ENCODE measurements around the gene RNASE7.

The RNASE7 gene

DNA sequence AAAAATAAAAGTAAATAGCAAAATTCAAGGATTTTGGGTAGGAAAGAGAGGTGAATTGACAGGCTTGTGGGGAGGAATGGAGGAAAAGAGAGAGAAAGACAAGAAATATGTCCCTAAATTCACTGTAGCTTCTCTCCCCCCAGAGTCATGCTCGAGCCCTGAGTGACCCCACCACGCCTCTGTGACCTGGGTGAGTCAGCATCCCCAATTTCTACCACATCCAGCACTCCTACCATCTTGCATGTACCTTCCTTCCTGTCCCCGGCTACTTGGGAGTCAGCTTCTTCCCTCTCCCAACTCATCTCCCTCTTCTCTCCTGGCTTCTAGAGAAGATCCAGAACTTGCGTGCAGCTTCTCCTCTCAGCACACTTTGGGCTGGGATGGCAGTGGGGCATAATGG is 46.5 kb downstream of the RNASE7 start:
- DNase-seq: no peak

DNA sequence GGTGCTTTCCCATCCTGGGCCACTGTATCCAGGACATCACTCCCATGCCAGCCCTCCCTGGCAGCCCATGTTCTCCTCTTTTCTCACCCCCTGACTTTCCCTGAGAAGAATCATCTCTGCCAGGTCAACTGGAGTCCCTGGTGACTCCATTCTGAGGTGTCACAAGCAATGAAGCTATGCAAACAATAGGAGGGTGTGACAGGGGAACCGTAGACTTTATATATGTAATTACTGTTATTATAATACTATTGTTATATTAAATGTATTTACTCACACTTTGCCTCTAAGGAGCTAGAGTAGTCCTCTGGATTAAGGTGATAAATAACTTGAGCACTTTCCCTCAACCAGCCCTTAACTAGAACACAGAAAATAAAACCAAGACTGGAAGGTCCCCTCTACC is 47.1 kb downstream of the RNASE7 start:
- DNase-seq: no peak

DNA sequence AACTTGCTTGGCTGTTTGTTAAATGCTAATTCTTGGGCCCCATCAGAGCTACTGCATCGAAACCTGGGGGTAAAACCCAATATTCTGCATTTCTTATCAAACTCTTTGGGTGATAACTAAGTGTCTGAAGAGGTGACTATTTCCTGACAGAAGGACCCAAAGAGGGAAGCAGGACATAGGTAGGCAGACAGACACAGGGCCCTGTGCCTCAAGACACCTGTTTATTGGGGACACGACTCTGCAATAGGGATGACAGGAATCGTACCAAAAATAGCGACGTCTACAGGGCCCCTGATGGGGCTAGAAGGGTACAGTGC is 47.7 kb downstream of the RNASE7 start:
- no peak for DNase-seq

DNA sequence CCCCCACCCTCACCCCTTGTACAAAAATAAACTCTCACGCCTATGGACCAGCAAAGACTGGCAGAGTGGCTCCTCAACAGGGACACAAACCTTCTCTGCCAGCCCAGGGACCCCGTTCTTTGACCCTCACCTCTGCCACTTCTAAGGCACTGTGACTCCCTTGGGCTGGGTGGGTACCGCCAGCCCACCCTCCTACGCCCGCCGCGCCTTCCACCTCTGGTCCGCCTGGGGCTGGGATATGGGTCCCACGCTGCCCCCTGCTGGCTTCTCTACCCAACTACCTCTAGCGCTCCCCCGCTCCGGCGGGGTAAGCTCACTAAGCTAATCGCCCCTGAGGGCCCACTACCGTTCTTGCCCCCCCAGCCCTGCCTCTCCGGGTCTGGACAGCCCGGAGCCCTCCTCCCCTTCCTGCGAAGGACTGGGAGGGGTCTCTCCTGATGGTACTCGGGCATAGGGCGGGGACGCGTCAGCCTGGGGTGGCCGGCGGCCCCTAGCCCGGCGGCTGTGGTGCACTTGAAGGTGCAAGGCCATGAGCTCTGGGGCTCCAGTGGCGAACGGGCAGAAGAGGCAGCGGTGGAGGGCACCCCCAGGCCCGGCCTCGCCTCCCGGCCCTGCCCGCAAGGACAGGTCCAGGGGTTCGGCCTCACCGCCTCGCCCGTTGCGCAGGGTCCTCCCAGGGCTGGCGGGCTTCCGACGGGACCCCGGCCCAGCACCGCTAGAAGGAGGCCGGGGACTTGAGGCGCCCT is 48.2 kb downstream of the RNASE7 start:
- no peak for DNase-seq

DNA sequence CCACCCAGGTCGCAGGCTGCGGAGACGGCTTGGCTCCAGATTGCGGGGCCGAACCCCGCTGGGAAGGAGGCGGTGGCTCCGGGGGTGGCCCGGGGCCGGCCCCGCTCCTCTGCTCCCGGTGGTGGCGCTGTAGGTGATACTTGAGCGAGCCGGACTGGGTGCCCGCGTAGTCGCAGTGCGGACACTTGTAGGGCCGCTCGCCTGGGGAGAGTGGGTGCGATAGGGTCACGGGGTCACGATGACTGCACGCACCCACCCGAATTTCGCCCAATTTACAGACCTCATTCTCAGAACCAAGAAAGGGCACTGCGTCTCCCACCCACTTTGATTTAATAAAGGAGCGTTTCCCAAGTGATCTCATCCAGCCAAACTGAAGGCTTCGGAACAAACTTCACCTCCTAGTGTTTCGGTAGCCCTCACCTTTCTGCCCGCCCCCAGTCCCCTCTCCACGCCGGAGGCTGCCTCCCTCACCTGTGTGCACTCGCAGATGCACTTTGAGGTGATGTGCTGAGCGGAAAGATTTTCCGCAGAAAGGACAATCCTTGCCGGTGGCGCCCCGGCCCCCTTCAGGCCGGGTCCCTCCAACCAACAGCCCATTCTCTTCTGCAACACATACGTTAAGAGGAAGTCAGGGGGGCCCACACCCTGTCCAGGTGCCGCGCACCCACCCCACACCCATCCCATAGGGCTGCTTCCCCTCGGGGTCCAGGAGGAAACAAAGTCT is 48.9 kb downstream of the RNASE7 start:
- no peak for DNase-seq

DNA sequence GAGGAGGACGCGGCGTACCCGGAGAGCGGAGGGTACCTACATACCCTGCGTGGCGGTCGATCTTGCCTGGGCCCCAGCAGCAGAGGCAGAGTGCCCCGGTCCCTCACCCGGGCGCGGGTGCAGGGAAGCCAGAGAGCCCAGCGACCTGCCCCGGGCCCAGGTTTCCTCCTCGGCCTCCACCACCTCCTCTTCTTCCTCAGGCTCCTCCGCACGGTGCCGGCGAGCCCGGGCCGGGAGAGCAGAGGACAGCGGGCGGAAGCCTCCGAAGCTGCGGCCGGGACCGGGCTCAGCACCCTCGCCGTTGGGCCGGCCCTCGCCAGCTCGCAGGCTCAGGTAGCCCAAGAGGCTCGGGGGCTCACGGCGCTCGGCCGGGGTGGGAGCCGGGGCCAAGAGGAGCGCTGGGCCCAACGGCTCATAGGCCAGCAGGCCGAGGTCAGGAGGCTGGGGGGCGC is 49.7 kb downstream of the RNASE7 start:
- no peak for DNase-seq

DNA sequence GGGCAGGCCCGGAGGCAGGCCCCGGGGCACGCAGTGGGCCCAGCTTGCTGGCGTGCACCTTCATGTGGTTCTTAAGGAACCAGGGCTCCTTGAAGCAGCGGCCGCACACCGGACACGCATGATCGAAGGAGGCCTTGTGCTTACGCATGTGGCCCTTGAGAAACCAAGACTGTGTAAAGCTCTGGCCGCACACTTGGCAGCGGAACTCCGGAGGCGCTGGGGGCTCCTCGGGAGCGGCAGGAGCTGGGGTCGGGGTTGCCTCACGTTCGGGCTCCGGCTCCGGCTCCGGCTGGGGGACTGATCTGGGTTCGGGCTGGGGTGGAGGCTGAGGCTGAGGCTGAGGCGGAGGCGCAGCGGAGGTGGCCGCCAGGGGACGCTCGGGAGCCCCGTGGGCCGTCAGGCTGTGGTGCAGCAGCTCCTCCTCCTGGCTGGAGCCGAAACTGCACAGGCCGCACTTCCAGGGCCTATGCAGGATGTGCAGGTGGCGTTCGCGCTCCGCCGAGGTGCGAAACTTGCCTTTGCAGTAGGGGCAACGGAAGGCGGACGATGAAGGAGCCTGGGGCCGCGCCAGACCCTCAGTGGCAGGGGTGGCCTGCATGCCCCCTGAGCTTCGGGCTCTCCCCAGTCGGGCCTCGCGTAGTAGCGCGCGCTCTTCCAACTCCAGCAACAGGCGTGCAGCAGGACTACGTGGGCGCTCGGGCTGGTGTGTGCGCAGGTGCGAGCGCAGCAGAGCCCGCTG is 50.3 kb downstream of the RNASE7 start:
- DNase-seq: no peak

DNA sequence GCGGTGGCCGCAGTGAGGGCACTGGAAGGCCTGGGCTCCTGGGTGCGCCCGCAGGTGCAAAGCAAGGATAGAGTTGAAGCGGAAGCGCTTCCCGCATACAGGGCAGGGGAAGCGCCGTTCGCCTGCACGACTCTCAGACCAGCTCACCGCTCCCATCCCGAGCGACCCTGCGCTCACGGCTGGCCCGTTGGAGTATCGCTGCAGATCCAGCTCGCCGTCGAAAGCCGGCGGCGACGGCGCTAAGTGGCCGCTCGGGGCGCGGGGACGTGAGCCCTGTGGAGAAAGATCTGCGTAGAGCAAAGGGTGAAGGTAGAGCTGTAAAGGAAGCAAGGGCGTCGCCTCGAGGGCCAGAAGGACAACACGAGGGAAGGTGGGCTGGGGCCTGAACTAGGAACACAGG is 50.9 kb downstream of the RNASE7 start:
- no peak for DNase-seq
